Uterus (tissue), 2 donors: Measurements from ENCODE around the gene LGMN.

Experiments
- CTCF ChIP-seq, 4 experiments: fragments of 200-600 bp in 2 of 4; fragments of 450-650 bp in 2 of 4; sonication (generic) in 2 of 4; IDR thresholded peaks; one replicate each; pipeline ENCODE4 v1.5.1; 2016 to 2019; ENCODE audit warnings: antibody characterized with exemption in 4 of 4, mild to moderate bottlenecking in 2 of 4, moderate library complexity in 1 of 4
- POLR2A ChIP-seq, 2 donors: fragments of 450-650 bp; IDR thresholded peaks; one replicate each; pipeline ENCODE4 v1.6.1; 2016; ENCODE audit warnings: antibody characterized with exemption in 2 of 2, mild to moderate bottlenecking in 1 of 2, moderate library complexity in 1 of 2

DNA sequence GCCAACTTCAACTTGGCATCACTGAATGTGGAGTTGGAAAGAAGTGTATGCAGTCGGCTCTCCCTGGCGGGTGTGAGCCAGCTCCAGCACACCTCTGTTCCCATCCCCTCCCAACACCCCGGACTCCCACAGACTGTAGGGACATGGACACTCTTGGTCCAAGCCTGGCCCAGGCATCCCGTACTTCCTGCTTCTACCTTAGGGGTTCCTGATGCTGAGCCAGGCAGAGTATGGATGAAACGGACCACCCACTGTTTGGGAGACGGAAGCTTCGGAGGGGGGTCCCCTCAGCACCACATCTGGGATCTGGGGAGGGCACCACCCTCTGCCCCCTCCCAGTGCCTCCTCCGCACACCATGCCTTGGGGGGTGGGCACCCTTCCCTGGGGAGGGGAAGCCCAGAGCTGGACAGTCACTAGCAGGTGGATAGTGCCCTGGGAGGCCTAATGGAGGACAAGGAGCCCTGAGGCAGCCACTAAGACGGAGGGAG lies 62.0 kb downstream of the LGMN start:
- no peak for TF ChIP-seq CTCF (IDR thresholded peaks at IDR 0.05)
- TF ChIP-seq POLR2A (IDR thresholded peaks at IDR 0.05): no peak
